Neural cell (in vitro differentiated cells): Measurements from ENCODE around the gene SPIN1. TPM values are rescaled to one million over a fixed set of nuclear protein-coding genes. Genes with fewer than 3 reads are reported as not detected.

ENCODE experiments used
- H2AFZ ChIP-seq: fragments of 200-600, 300-800 bp; sonication (generic), shearing (Covaris generic); 2 replicates; pipeline ENCODE4 v1.6.0; 2014; ENCODE audit warnings: low read depth, mild to moderate bottlenecking, antibody characterized with exemption, low read length, moderate library complexity
- H3F3A ChIP-seq: fragments of 200-600 bp; shearing (Covaris generic); 2 replicates; pipeline ENCODE4 v1.6.1; 2016; ENCODE audit warnings: mild to moderate bottlenecking, moderate library complexity, mixed read lengths, antibody characterized with exemption, low read length; ENCODE audit not compliant: insufficient read depth, poor library complexity, severe bottlenecking
- H3K27ac ChIP-seq: fragments of 200-600, 300-800 bp; sonication (generic), shearing (Covaris generic); 2 replicates; pipeline ENCODE4 v1.5.1; 2014; ENCODE audit warnings: mild to moderate bottlenecking, low read length, moderate library complexity
- H3K27me3 ChIP-seq: fragments of 300-800, 200-600 bp; sonication (generic), shearing (Covaris generic); 2 replicates; pipeline ENCODE4 v1.6.0; 2014; ENCODE audit warnings: mild to moderate bottlenecking, low read depth, low read length, moderate library complexity; ENCODE audit not compliant: insufficient read depth
- H3K36me3 ChIP-seq: fragments of 300-800, 200-600 bp; sonication (generic), shearing (Covaris generic); 2 replicates; pipeline ENCODE4 v1.5.1; 2014; ENCODE audit warnings: mild to moderate bottlenecking, antibody characterized with exemption, low read length, moderate library complexity; ENCODE audit not compliant: insufficient read depth
- H3K4me2 ChIP-seq: fragments of 300-800, 200-600 bp; sonication (generic), shearing (Covaris generic); 2 replicates; pipeline ENCODE4 v1.6.0; 2014; ENCODE audit warnings: mild to moderate bottlenecking, low read length
- H3K4me3 ChIP-seq: fragments of 300-800, 200-600 bp; sonication (generic), shearing (Covaris generic); 2 replicates; pipeline ENCODE4 v1.5.1; 2014; ENCODE audit warnings: mild to moderate bottlenecking, low read length, moderate library complexity
- H3K79me2 ChIP-seq: fragments of 200-600 bp; shearing (Covaris generic); replicated peaks from 2 replicates; pipeline ENCODE4 v1.6.0; 2014; ENCODE audit warnings: mild to moderate bottlenecking, low read length, moderate library complexity; ENCODE audit not compliant: insufficient read depth
- H3K9ac ChIP-seq: fragments of 300-800, 200-600 bp; sonication (generic), shearing (Covaris generic); 2 replicates; pipeline ENCODE4 v1.6.1; 2016; ENCODE audit warnings: mild to moderate bottlenecking, low read length, mixed read lengths
- H3K9me2 ChIP-seq: fragments of 200-600 bp; shearing (Covaris generic); 2 replicates; pipeline ENCODE4 v1.6.1; 2016; ENCODE audit warnings: mild to moderate bottlenecking, low read length, mixed read lengths; ENCODE audit not compliant: insufficient read depth
- H3K9me3 ChIP-seq: fragments of 200-600, 300-800 bp; sonication (generic), shearing (Covaris generic); 2 replicates; pipeline ENCODE4 v1.6.1; 2016; ENCODE audit warnings: mild to moderate bottlenecking, mixed run types, low read length, moderate library complexity, mixed read lengths
- H4K20me1 ChIP-seq: fragments of 200-600 bp; shearing (Covaris generic); 2 replicates; pipeline ENCODE4 v1.6.1; 2016; ENCODE audit warnings: mild to moderate bottlenecking, mixed run types; ENCODE audit not compliant: insufficient read depth
- CTCF ChIP-seq: fragments of 450-650 bp; IDR thresholded peaks from 2 replicates; pipeline ENCODE4 v1.5.1; 2014; ENCODE audit warnings: antibody characterized with exemption, mild to moderate bottlenecking, moderate library complexity; ENCODE audit not compliant: poor library complexity, severe bottlenecking
- EP300 ChIP-seq: fragments of 450-650 bp; conservative IDR thresholded peaks from 2 replicates; pipeline ENCODE4 v1.6.1; 2014; ENCODE audit warnings: antibody characterized with exemption, mild to moderate bottlenecking, moderate library complexity; ENCODE audit not compliant: poor library complexity, severe bottlenecking
- EZH2 ChIP-seq: fragments of 200-600, 300-800 bp; shearing (Covaris generic), sonication (generic); IDR thresholded peaks from 2 replicates; pipeline ENCODE4 v1.6.1; 2014; ENCODE audit warnings: antibody characterized with exemption, low read length, borderline replicate concordance, mild to moderate bottlenecking; ENCODE audit not compliant: insufficient read depth, poor library complexity, severe bottlenecking
- MXI1 ChIP-seq: fragments of 450-650 bp; conservative IDR thresholded peaks from 2 replicates; pipeline ENCODE4 v1.6.1; 2014; ENCODE audit warnings: antibody characterized with exemption, mild to moderate bottlenecking; ENCODE audit not compliant: poor library complexity, severe bottlenecking
- POLR2AphosphoS5 ChIP-seq: IDR thresholded peaks from 2 replicates; pipeline ENCODE4 v1.6.1; 2012
- RAD21 ChIP-seq: fragments of 450-650 bp; conservative IDR thresholded peaks from 2 replicates; pipeline ENCODE4 v1.6.1; 2014; ENCODE audit warnings: antibody characterized with exemption, mild to moderate bottlenecking, moderate library complexity
- SMC3 ChIP-seq: fragments of 450-650 bp; conservative IDR thresholded peaks from 2 replicates; pipeline ENCODE4 v1.6.1; 2014; ENCODE audit warnings: antibody characterized with exemption, mild to moderate bottlenecking, moderate library complexity; ENCODE audit not compliant: poor library complexity
- TAF1 ChIP-seq: IDR thresholded peaks from 2 replicates; pipeline ENCODE4 v1.6.1; 2012; ENCODE audit warnings: low read depth
- polyA plus RNA-seq: library from polyadenylated mRNA; depleted of rRNA; stranded (reverse); fragments of >200 nt; gene quantifications from 2 replicates; pipeline ENCODE4 v1.2.3, GENCODE V29; 2014
- TF ChIP-seq, protein P1 (sequence below): IDR thresholded peaks from 2 replicates; pipeline ENCODE4 v1.6.1; 2012; ENCODE audit warnings: borderline replicate concordance

Gene SPIN1
- polyA plus RNA-seq, 1 donor from 2014 or later, result 282 TPM

GRCh38 chr9:88478246-88478645 lies 90.0 kb downstream of the SPIN1 start:
- peaks cover 8% of the 10 kb centered on the region for H3K79me2 ChIP-seq
- TF ChIP-seq POLR2AphosphoS5, result no peak
- no peak for TF ChIP-seq RAD21
- TF ChIP-seq EZH2, result no peak
- TF ChIP-seq, protein P1, sequence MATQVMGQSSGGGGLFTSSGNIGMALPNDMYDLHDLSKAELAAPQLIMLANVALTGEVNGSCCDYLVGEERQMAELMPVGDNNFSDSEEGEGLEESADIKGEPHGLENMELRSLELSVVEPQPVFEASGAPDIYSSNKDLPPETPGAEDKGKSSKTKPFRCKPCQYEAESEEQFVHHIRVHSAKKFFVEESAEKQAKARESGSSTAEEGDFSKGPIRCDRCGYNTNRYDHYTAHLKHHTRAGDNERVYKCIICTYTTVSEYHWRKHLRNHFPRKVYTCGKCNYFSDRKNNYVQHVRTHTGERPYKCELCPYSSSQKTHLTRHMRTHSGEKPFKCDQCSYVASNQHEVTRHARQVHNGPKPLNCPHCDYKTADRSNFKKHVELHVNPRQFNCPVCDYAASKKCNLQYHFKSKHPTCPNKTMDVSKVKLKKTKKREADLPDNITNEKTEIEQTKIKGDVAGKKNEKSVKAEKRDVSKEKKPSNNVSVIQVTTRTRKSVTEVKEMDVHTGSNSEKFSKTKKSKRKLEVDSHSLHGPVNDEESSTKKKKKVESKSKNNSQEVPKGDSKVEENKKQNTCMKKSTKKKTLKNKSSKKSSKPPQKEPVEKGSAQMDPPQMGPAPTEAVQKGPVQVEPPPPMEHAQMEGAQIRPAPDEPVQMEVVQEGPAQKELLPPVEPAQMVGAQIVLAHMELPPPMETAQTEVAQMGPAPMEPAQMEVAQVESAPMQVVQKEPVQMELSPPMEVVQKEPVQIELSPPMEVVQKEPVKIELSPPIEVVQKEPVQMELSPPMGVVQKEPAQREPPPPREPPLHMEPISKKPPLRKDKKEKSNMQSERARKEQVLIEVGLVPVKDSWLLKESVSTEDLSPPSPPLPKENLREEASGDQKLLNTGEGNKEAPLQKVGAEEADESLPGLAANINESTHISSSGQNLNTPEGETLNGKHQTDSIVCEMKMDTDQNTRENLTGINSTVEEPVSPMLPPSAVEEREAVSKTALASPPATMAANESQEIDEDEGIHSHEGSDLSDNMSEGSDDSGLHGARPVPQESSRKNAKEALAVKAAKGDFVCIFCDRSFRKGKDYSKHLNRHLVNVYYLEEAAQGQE, result no peak
- TF ChIP-seq EP300, result no peak
- no peak for TF ChIP-seq TAF1
- TF ChIP-seq CTCF, result no peak
- TF ChIP-seq MXI1, result no peak
- no peak for TF ChIP-seq SMC3

DNA sequence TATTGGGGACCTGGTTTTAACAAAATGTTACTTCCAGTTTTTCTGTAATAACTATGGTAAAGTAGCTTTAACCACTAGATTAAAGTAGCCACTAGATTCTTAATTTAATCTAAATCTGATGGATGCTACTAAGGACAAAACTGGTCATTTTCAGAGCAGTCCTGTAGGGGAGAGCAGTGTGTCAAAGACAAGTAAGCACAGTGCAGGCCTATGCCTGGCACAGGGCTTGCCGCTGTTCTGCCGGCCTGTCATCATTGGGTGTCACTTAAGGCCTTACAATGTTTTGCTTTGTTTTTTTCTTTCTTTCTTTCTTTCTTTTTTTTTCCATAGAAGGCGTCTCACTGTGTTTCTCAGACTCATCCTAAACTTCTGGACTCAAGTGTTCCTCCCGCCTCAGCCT lies 93.7 kb downstream of the SPIN1 start:
- Histone ChIP-seq H3K4me3 (no peak overlapping the region), H3K9me3 (no peaks in the 10 kb centered on the region), H3K9me2 (no peaks in the 10 kb centered on the region), H3K79me2 (no peaks in the 10 kb centered on the region), H3K27ac (no peak overlapping the region), H4K20me1 (no peaks in the 10 kb centered on the region), H2AFZ (no peak overlapping the region), H3K9ac (no peak overlapping the region), H3K27me3 (no peaks in the 10 kb centered on the region), H3F3A (no peaks in the 10 kb centered on the region), H3K4me2 (no peak overlapping the region), H3K36me3 (no peaks in the 10 kb centered on the region)
- TF ChIP-seq CTCF (no peak), MXI1 (no peak)
- TF ChIP-seq, protein P1, result no peak

More at GRCh38 chr9:88478246-88478645, 90.0 kb downstream of the SPIN1 start:
- peaks cover 3% of the 10 kb centered on the region for H3F3A ChIP-seq
- H3K27ac ChIP-seq, result no peak overlapping the region
- H2AFZ ChIP-seq, result no peak overlapping the region
- no peaks in the 10 kb centered on the region for H4K20me1 ChIP-seq
- H3K9ac ChIP-seq, result no peak overlapping the region
- no peak overlapping the region for H3K4me2 ChIP-seq
- no peaks in the 10 kb centered on the region for H3K9me2 ChIP-seq
- H3K36me3 ChIP-seq, result no peaks in the 10 kb centered on the region
- H3K9me3 ChIP-seq, result no peaks in the 10 kb centered on the region
- no peaks in the 10 kb centered on the region for H3K27me3 ChIP-seq
- H3K4me3 ChIP-seq, result no peak overlapping the region
